HG03521 (cell line): ENCODE results near the gene ACOX1.

Source experiments
- ATAC-seq: cut with Tn5 transposase; IDR thresholded peaks from one replicate; pipeline ENCODE4 v1.9.1; 2021; ENCODE audit warnings: mild to moderate bottlenecking, moderate library complexity; ENCODE audit not compliant: unreplicated experiment

ACOX1 gene

GRCh38 chr17:75894049-75894733 is 84.8 kb downstream of the ACOX1 start:
- no peak for ATAC-seq

- ATAC-seq: no peak
Measured at GRCh38 chr17:75893305-75894048, 85.5 kb downstream of the ACOX1 start.

- no peak for ATAC-seq
Measured at GRCh38 chr17:75892556-75893224, 86.3 kb downstream of the ACOX1 start.

- ATAC-seq: no peak
Measured at GRCh38 chr17:75891605-75892555, 87.1 kb downstream of the ACOX1 start.
